Urothelium cell line (cell line): Measurements from ENCODE around the gene ZNF185.

ENCODE experiments used
- DNase-seq: peaks from one replicate; pipeline ENCODE4 v3.0.0; 2011; ENCODE audit warnings: low spot score, mixed read lengths
- FAIRE-seq: peaks from 2 replicates; lab custom pipeline; 2011; peaks lifted over from hg19 to GRCh38; lab: Jason Lieb, UNC

The ZNF185 gene

GRCh38 chrX:152915541-152916241, 17.8 kb downstream of the ZNF185 start:
- DNase-seq (peak; percentile 26), FAIRE-seq (no peak)

- no peak for FAIRE-seq
- no peak for DNase-seq
These were observed 20.1 kb downstream of the ZNF185 start for GRCh38 chrX:152917656-152918579.

- no peak for FAIRE-seq
These were observed 20.8 kb downstream of the ZNF185 start for GRCh38 chrX:152918707-152919106.

GRCh38 chrX:152923599-152923998, 25.7 kb downstream of the ZNF185 start:
- FAIRE-seq: no peak

More at GRCh38 chrX:152918707-152919106, 20.8 kb downstream of the ZNF185 start:
- no peak for DNase-seq

GRCh38 chrX:152925835-152926234, 28.0 kb downstream of the ZNF185 start:
- DNase-seq (no peak), FAIRE-seq (no peak)

More at GRCh38 chrX:152923599-152923998, 25.7 kb downstream of the ZNF185 start:
- DNase-seq: no peak

- FAIRE-seq (peak; percentile 69), DNase-seq (peak; percentile 91)
These were observed 28.4 kb downstream of the ZNF185 start for GRCh38 chrX:152926279-152926678.

GRCh38 chrX:152926923-152927322, 29.1 kb downstream of the ZNF185 start:
- no peak for DNase-seq
- no peak for FAIRE-seq

- DNase-seq (no peak), FAIRE-seq (no peak)
These were observed 30.2 kb downstream of the ZNF185 start for GRCh38 chrX:152927858-152928760.

GRCh38 chrX:152928761-152929400, 31.0 kb downstream of the ZNF185 start:
- DNase-seq (no peak), FAIRE-seq (no peak)

- DNase-seq (no peak), FAIRE-seq (no peak)
These were observed 32.0 kb downstream of the ZNF185 start for GRCh38 chrX:152929898-152930297.

GRCh38 chrX:152930516-152930915, 32.6 kb downstream of the ZNF185 start:
- DNase-seq: no peak
- FAIRE-seq: no peak

GRCh38 chrX:152932144-152932543, 34.3 kb downstream of the ZNF185 start:
- no peak for DNase-seq

GRCh38 chrX:152932598-152933175, 34.8 kb downstream of the ZNF185 start:
- no peak for FAIRE-seq
- DNase-seq: no peak

More at GRCh38 chrX:152932144-152932543, 34.3 kb downstream of the ZNF185 start:
- FAIRE-seq: no peak

GRCh38 chrX:152936306-152936705, 38.4 kb downstream of the ZNF185 start:
- FAIRE-seq: no peak
- DNase-seq: no peak

GRCh38 chrX:152937236-152937635, 39.4 kb downstream of the ZNF185 start:
- no peak for DNase-seq
- FAIRE-seq: no peak

- FAIRE-seq (peak; percentile 79), DNase-seq (peak; percentile 94)
These were observed 43.6 kb downstream of the ZNF185 start for GRCh38 chrX:152941328-152942076.

GRCh38 chrX:152942077-152942442, 44.2 kb downstream of the ZNF185 start:
- FAIRE-seq: no peak
- DNase-seq: no peak

- DNase-seq (no peak), FAIRE-seq (no peak)
These were observed 46.0 kb downstream of the ZNF185 start for GRCh38 chrX:152943826-152944225.
